D721Med (cell line): Measurements from ENCODE around the gene TBC1D5.

Experiments used
- DNase-seq: peaks from one replicate; pipeline ENCODE4 v3.0.0; 2011; ENCODE audit warnings: low spot score; ENCODE audit not compliant: insufficient read length
- FAIRE-seq: peaks from 2 replicates; lab custom pipeline; 2011; peaks lifted over from hg19 to GRCh38; lab: Jason Lieb, UNC
- TF ChIP-seq, protein P1 (sequence below): IDR thresholded peaks from 2 replicates; pipeline ENCODE4 v1.5.1; 2012; ENCODE audit warnings: mild to moderate bottlenecking, control low read depth; ENCODE audit not compliant: insufficient read depth; ENCODE audit errors: missing control alignments

TBC1D5 gene

DNA sequence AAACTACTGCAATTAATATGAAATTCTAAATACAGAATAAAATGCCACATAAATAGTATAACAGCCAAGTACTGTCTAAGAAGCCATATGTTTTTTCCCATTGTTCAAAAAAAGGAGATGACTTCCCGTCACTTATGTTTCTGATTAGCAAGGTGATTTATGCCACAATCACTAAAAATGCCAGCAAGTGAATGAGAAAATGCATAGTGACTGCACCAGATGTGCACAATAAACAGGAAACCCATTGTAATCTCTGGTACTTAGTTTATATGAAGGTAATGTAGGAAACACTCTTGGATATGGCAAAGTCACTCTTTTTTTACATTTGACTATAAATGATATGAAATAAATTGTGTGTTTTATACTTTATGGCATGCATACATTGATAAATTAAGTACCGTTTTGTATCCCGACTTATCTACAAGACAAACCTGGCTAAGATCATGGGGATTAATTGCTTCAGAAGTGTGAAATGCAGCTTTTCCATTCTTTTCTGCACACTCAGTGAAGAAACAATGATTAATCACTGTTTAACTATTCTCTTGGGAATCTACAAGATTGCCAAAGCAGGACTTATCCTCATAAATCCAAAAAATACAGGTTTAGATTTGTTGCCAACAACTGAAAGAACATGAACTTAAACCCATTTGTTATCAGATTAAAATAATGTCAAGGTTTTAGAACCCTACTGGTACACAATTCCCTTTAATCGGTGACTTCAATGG, 164.5 kb downstream of the TBC1D5 start:
- DNase-seq, result no peak
- FAIRE-seq, result peak; percentile 85
- TF ChIP-seq, protein P1, sequence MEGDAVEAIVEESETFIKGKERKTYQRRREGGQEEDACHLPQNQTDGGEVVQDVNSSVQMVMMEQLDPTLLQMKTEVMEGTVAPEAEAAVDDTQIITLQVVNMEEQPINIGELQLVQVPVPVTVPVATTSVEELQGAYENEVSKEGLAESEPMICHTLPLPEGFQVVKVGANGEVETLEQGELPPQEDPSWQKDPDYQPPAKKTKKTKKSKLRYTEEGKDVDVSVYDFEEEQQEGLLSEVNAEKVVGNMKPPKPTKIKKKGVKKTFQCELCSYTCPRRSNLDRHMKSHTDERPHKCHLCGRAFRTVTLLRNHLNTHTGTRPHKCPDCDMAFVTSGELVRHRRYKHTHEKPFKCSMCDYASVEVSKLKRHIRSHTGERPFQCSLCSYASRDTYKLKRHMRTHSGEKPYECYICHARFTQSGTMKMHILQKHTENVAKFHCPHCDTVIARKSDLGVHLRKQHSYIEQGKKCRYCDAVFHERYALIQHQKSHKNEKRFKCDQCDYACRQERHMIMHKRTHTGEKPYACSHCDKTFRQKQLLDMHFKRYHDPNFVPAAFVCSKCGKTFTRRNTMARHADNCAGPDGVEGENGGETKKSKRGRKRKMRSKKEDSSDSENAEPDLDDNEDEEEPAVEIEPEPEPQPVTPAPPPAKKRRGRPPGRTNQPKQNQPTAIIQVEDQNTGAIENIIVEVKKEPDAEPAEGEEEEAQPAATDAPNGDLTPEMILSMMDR, result no peak

DNA sequence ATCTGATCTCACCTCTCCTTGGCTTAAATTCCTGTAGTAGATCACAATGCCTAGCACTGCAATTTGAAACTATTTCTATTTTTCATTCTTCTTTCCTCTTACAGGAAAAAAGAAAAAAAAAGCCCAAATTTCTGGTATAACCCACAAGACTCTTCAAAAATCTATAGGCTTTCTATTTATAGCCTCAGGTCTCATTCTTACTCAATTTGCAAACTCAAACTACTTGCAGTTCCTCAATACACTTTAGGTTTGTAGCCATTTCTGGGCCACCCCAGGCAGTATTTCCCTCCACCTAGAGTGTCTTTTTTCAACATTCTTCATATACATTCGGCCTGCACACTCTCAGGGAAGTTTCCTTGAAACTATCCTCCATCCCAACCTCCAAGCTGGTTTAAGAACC, 169.0 kb downstream of the TBC1D5 start:
- DNase-seq (no peak), FAIRE-seq (no peak)
- TF ChIP-seq, protein P1, result no peak

DNA sequence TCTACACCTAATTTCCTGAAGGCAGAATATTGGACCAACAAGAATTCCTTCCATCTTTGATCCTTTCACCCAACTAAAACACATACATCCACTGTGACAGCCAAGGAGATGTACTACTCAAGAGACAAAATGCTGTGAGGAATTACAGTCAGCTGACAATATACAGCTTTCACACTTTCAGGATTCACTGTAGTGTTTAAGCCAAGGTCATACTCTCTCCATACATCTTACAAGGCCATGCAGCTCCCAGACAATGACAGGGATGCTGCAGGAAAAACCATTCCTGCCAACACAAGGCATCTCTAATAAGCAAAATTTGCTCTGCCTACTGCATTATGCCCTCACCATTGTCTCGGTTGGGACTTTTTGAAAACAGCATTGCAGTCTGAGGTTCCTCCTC, 170.7 kb downstream of the TBC1D5 start:
- DNase-seq (no peak), FAIRE-seq (peak; percentile 29)
- TF ChIP-seq, protein P1, result no peak

DNA sequence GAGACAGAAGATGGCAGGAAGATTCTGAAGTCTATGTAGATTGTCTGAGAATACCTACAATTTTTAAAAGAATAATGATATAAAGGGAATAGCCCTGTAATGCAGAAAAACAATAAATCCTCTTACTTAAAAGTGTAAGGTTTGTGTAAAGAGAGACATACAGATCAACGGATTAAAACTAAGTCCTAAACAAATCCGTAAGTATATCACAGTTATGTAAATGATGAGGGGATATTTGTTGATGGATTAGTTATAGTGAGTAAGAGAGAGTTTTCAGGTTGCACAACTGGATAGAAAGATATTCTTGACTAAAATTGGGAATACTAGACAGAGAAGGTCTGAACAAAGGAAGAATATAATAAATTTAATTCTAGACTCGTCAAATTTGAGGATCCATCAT, 179.6 kb downstream of the TBC1D5 start:
- FAIRE-seq (peak; percentile 72), DNase-seq (no peak)
- TF ChIP-seq, protein P1, result no peak

DNA sequence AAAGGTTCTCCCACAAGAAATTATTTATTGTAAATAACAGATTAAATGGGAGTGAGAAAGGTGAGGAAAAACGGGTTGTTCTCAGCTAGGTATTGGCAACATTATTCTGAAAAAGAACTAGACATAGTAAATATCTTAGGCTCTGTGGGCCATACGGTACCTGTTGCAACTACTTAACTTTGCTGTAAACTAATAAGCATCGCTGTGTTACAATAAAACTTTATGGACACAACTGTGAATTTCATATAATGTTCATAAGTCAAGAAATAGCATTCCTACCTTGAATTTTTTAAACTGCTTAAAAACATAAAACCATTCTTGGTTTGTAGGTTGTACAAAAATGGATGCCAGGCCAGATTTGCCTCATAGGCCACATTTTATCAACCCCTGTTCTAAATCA, 183.9 kb downstream of the TBC1D5 start:
- no peak for FAIRE-seq
- TF ChIP-seq, protein P1, result no peak

DNA sequence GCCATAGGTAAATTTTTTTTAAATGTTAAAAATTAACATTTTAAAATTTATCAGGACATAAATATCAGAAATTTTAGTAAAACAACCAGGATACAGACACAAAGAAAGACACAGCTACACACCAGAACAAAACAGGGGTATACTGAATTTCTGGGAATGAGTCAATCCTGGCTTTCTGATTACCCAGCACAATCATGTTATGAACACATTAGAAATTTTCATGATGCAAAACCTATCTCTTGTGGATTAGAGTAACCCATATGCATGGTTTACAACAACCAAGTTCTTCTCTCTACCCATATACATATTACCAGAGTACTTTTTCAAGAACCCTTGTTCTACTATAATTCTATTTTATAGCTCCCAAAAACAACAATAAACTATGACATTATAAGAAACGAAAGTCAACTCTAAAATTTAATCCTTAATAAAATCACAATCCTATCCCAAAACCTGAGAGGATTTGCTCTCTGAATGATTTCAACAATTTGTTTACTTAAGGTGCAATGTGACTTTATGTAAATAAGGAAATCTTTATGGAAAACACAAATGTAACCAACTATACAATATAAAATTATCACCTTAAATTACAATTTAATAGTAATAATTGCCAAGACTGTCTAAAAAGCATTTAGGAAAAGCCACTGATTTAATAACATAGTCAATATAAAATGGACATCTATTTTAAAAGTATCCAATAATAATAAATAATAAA, 184.5 kb downstream of the TBC1D5 start:
- TF ChIP-seq, protein P1, result no peak
- DNase-seq (no peak), FAIRE-seq (no peak)

More for the DNA sequence above, 183.9 kb downstream of the TBC1D5 start:
- DNase-seq, result no peak

DNA sequence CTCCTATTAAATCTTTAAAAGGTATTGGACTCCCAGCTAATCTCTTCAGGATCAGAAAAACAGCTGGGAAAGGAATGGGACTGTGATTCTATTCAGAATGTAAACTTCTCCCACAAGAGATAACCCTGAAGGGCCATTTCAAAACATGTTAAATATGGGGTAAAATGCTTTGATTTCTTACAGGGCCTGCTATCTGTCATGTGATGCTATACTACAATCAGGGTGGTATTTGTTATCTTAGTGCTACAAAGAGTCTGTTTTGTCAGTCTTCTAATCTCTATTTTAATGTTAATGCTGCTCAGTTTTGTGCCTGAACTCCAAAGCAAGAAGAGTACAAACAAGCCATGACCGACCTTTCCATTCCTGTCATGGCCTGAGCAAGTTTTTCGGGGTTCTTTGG, 186.9 kb downstream of the TBC1D5 start:
- DNase-seq (no peak), FAIRE-seq (no peak)
- TF ChIP-seq, protein P1, result no peak
